HL-60 (cell line): Measurements from ENCODE around the gene NUDT22.

ENCODE experiments used
- DNase-seq, 2 experiments: peaks; one replicate each; pipeline ENCODE4 v3.0.0-alpha.2; 2010 to 2020; ENCODE audit warnings: low read depth in 1 of 2, low spot score in 1 of 2
- H3K27ac ChIP-seq: fragments of 250-450 bp; sonication (Bioruptor Pico); replicated peaks from 2 replicates; pipeline ENCODE4 v1.5.1; 2020; ENCODE audit warnings: mild to moderate bottlenecking, moderate library complexity
- H3K27me3 ChIP-seq: fragments of 250-450 bp; sonication (Bioruptor Pico); 2 replicates; pipeline ENCODE4 v1.5.1; 2021; ENCODE audit warnings: mild to moderate bottlenecking, moderate library complexity; ENCODE audit not compliant: insufficient read depth, poor library complexity, severe bottlenecking
- H3K4me3 ChIP-seq: replicated peaks from 2 replicates; pipeline ENCODE4 v1.5.1; 2011; ENCODE audit warnings: mild to moderate bottlenecking, control low read depth, low read length; ENCODE audit not compliant: insufficient read depth
- GABPA ChIP-seq: IDR thresholded peaks from 2 replicates; pipeline ENCODE4 v1.6.1; 2012; ENCODE audit warnings: low read depth
- POLR2AphosphoS5 ChIP-seq: IDR thresholded peaks from 2 replicates; pipeline ENCODE4 v1.6.1; 2012; ENCODE audit warnings: low read depth
- SPI1 ChIP-seq: IDR thresholded peaks from 2 replicates; pipeline ENCODE4 v1.6.1; 2012; ENCODE audit warnings: low read depth, mild to moderate bottlenecking, borderline replicate concordance
- TF ChIP-seq, protein P1 (sequence below): IDR thresholded peaks from one replicate; pipeline ENCODE4 v1.5.1; 2011; ENCODE audit warnings: low read length, control low read depth, inconsistent platforms; ENCODE audit not compliant: insufficient read depth
- TF ChIP-seq, protein P2 (sequence below): IDR thresholded peaks from 2 replicates; pipeline ENCODE4 v1.6.1; 2012; ENCODE audit warnings: low read depth; ENCODE audit not compliant: insufficient replicate concordance

NUDT22 gene

DNA sequence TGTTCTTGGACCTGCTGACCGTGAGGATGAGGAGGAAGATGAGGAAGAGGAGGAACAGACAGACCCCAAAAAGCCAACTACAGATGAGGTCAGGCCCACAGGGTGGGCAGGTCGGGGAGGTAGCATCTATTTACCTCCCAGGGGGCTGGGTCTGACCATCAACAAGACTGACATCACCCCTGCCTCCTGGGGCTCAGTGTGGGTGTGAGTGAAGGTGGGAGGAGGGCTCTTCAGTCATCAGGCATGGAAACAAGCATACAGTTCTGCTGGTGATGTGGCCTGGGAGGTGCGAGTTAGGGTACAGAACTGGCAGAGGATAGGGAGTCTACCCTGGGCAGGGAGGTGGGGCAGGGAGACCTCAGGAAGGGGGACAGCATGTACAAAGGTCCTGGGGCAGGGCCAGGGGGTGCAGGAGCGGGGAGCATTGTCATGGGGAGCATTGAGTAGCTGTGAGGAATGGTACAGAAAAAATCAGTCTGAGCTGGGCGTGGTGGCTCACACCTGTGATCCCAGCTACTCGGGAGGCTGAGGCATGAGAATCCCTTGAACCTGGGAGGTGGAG is 34.2 kb downstream of the NUDT22 start:
- TF ChIP-seq, protein P1, sequence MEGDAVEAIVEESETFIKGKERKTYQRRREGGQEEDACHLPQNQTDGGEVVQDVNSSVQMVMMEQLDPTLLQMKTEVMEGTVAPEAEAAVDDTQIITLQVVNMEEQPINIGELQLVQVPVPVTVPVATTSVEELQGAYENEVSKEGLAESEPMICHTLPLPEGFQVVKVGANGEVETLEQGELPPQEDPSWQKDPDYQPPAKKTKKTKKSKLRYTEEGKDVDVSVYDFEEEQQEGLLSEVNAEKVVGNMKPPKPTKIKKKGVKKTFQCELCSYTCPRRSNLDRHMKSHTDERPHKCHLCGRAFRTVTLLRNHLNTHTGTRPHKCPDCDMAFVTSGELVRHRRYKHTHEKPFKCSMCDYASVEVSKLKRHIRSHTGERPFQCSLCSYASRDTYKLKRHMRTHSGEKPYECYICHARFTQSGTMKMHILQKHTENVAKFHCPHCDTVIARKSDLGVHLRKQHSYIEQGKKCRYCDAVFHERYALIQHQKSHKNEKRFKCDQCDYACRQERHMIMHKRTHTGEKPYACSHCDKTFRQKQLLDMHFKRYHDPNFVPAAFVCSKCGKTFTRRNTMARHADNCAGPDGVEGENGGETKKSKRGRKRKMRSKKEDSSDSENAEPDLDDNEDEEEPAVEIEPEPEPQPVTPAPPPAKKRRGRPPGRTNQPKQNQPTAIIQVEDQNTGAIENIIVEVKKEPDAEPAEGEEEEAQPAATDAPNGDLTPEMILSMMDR, result no peak
- no peak for TF ChIP-seq GABPA
- TF ChIP-seq, protein P2, sequence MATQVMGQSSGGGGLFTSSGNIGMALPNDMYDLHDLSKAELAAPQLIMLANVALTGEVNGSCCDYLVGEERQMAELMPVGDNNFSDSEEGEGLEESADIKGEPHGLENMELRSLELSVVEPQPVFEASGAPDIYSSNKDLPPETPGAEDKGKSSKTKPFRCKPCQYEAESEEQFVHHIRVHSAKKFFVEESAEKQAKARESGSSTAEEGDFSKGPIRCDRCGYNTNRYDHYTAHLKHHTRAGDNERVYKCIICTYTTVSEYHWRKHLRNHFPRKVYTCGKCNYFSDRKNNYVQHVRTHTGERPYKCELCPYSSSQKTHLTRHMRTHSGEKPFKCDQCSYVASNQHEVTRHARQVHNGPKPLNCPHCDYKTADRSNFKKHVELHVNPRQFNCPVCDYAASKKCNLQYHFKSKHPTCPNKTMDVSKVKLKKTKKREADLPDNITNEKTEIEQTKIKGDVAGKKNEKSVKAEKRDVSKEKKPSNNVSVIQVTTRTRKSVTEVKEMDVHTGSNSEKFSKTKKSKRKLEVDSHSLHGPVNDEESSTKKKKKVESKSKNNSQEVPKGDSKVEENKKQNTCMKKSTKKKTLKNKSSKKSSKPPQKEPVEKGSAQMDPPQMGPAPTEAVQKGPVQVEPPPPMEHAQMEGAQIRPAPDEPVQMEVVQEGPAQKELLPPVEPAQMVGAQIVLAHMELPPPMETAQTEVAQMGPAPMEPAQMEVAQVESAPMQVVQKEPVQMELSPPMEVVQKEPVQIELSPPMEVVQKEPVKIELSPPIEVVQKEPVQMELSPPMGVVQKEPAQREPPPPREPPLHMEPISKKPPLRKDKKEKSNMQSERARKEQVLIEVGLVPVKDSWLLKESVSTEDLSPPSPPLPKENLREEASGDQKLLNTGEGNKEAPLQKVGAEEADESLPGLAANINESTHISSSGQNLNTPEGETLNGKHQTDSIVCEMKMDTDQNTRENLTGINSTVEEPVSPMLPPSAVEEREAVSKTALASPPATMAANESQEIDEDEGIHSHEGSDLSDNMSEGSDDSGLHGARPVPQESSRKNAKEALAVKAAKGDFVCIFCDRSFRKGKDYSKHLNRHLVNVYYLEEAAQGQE, result no peak
- TF ChIP-seq SPI1, result no peak
- TF ChIP-seq POLR2AphosphoS5, result no peak
- Histone ChIP-seq H3K4me3 (no peak overlapping the region), H3K27ac (no peak overlapping the region), H3K27me3 (no peaks in the 10 kb centered on the region)
- DNase-seq, result no peak

DNA sequence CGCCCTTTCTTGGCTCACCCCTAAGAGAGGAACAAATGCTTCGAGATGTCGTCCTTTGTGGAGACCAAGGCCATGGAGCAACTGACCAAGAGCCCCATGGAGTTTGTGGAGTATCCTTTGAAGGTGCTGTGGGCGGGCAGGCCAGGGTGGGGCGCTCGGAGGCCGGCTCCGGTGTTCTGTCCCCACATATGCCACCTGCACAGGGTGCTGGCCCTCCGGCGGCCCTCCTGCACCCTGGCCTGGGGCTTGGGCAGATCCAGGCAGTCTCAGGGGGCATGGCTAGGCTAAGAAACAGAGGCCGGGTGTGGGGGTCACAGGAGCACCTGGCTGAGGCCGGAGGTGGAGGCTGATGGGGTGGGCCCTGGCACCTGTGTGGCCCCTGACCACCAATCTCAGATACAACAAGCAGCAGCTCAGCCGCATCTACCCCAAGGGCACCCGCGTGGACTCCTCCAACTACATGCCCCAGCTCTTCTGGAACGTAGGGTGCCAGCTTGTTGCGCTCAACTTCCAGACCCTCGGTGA is 35.5 kb downstream of the NUDT22 start:
- H3K27me3 ChIP-seq, result no peaks in the 10 kb centered on the region
- TF ChIP-seq, protein P2, result no peak
- TF ChIP-seq, protein P1, result no peak
- no peak for TF ChIP-seq GABPA
- TF ChIP-seq POLR2AphosphoS5, result no peak
- H3K27ac ChIP-seq, result no peak overlapping the region
- no peak for DNase-seq
- H3K4me3 ChIP-seq, result no peak overlapping the region

DNA sequence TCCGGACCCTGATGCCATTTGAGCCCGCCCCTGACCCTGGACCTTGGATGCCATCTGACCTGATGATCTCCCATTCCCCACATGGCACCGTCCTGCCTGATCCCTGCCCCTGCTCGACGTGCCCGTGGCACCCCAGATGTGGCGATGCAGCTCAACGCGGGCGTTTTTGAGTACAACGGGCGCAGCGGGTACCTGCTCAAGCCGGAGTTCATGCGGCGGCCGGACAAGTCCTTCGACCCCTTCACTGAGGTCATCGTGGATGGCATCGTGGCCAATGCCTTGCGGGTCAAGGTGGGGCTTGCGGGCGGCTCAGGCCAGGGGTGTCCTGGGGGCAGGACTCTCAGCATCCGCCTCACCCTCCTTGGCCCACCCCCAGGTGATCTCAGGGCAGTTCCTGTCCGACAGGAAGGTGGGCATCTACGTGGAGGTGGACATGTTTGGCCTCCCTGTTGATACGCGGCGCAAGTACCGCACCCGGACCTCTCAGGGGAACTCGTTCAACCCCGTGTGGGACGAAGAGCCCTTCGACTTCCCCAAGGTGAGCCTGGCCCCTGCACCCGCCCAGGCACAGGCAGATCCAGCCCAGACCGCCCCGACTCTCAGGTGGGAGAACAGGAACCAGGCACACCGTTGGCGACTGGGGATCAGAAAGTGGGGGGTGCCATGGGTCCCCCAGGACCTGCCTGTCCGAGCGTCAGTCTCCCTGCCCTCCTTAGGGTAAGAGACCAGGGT is 36.4 kb downstream of the NUDT22 start:
- no peak for TF ChIP-seq SPI1
- TF ChIP-seq POLR2AphosphoS5, result no peak
- TF ChIP-seq, protein P2, result no peak
- no peak for TF ChIP-seq GABPA
- TF ChIP-seq, protein P1, result no peak
- DNase-seq, result no peak
- no peak overlapping the region for H3K27ac ChIP-seq
- no peaks in the 10 kb centered on the region for H3K27me3 ChIP-seq
- H3K4me3 ChIP-seq, result no peak overlapping the region
